IPS DF 6.9 (cell line): ENCODE results near the gene TCF7L1.

Experiments used
- DNase-seq: peaks from one replicate; pipeline ENCODE4 v3.0.0-alpha.2; 2013; ENCODE audit warnings: low read depth, low spot score
- H3K27ac ChIP-seq: one replicate; pipeline ENCODE4 v1.5.1; 2013; ENCODE audit warnings: low read length, control low read depth
- H3K27me3 ChIP-seq: 2 replicates; pipeline ENCODE4 v1.6.1; 2013; ENCODE audit warnings: mild to moderate bottlenecking, low read length; ENCODE audit not compliant: control insufficient read depth, insufficient read depth
- H3K36me3 ChIP-seq: 2 replicates; pipeline ENCODE4 v1.6.1; 2013; ENCODE audit warnings: low read length; ENCODE audit not compliant: control insufficient read depth, insufficient read depth
- H3K4me1 ChIP-seq: 2 replicates; pipeline ENCODE4 v1.6.1; 2013; ENCODE audit warnings: low read length; ENCODE audit not compliant: control insufficient read depth, insufficient read depth
- H3K4me3 ChIP-seq: 2 replicates; pipeline ENCODE4 v1.5.1; 2013; ENCODE audit warnings: mild to moderate bottlenecking, low read length
- H3K9me3 ChIP-seq: 2 replicates; pipeline ENCODE4 v1.6.1; 2013; ENCODE audit warnings: low read length, inconsistent platforms; ENCODE audit not compliant: control insufficient read depth, insufficient read depth
- WGBS: extraction: QIAGEN DNeasy Blood & Tissue Kit; methylation state at CpG from one replicate; pipeline ENCODE4 v1.1.7; 2013; ENCODE audit warnings: mixed read lengths, missing lambda C conversion rate; ENCODE audit not compliant: insufficient read length, insufficient coverage; 5-methylcytosine and 5-hydroxymethylcytosine counted together

TCF7L1 gene

GRCh38 chr2:85276571-85277118, 143.5 kb downstream of the TCF7L1 start:
- Histone ChIP-seq H3K27ac (no peak overlapping the region), H3K36me3 (no peaks in the 10 kb centered on the region), H3K4me1 (peaks cover 1% of the 10 kb centered on the region), H3K9me3 (no peaks in the 10 kb centered on the region), H3K4me3 (no peak overlapping the region), H3K27me3 (no peaks in the 10 kb centered on the region)
- DNase-seq, result no peak
- no CpG with 5 or more reads among the region's 14 CpGs for WGBS

DNA sequence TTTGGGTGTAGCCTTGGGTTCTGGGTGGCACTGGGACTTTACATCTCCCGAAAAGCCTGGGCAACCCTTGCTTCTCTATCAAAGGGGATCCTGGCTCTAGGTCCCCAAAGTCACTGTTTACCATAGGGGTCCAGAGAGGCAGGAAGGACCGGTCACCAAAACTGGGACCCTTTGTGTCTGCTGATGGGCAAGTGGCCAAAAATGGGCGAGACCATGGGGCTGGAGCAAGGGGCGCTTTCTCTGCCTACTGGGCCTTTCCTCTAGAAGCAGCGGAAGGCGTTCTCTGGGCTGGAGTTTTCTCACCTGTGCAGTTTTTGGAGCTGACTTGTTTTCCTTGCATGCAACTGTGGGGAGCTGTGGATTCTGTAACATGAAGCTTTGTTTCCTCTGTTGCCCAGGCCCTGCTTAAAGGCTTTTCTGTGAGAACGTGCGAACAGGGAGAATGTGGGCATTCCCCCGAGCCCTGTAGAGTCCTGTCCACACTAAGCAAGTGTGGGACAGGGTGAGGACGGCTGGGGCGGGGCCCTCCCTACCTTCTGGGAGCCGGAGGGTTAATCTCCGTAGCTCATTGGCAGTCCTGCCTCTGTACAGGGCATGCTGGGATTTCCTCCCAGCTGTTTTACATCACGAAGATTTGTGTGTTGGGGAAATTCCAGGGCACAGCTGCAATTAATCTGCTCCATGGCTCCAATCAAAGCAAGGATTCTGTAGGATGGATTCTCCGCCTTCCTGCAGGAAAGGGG, 144.4 kb downstream of the TCF7L1 start:
- no CpG with 5 or more reads among the region's 15 CpGs for WGBS
- no peaks in the 10 kb centered on the region for H3K36me3 ChIP-seq
- H3K27ac ChIP-seq, result no peak overlapping the region
- H3K9me3 ChIP-seq, result no peaks in the 10 kb centered on the region
- H3K4me1 ChIP-seq, result peaks cover 1% of the 10 kb centered on the region
- no peaks in the 10 kb centered on the region for H3K27me3 ChIP-seq
- H3K4me3 ChIP-seq, result no peak overlapping the region
- DNase-seq, result no peak

DNA sequence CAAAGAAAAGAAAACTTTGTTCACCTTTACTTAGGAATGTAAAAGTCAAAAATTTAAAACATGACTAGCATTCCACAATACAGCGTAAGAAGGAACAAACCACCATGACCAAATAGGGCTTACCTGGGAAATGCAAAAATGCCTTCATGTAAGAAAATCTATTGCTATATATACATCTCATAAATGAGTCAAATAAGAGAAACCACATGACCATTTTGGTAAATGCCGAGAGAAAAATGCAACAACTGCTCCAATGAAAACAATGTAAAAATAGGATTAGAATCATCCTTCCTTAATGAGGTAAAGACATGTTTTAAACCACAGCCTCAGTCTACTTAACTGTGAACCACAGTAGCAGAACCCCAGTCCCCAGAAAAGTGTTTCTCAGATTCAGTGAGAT, 145.2 kb downstream of the TCF7L1 start:
- Histone ChIP-seq H3K27me3 (no peaks in the 10 kb centered on the region), H3K36me3 (no peaks in the 10 kb centered on the region), H3K9me3 (no peaks in the 10 kb centered on the region), H3K27ac (no peak overlapping the region), H3K4me3 (no peak overlapping the region), H3K4me1 (peaks cover 1% of the 10 kb centered on the region)
- no CpG with 5 or more reads among the region's 2 CpGs for WGBS
- DNase-seq, result no peak

GRCh38 chr2:85281553-85281952, 148.4 kb downstream of the TCF7L1 start:
- no peak overlapping the region for H3K4me3 ChIP-seq
- no peak overlapping the region for H3K27ac ChIP-seq
- peaks cover 1% of the 10 kb centered on the region for H3K4me1 ChIP-seq
- WGBS, result no CpG with 5 or more reads among the region's 6 CpGs
- no peak for DNase-seq
- H3K9me3 ChIP-seq, result no peaks in the 10 kb centered on the region
- H3K36me3 ChIP-seq, result no peaks in the 10 kb centered on the region
- no peaks in the 10 kb centered on the region for H3K27me3 ChIP-seq

DNA sequence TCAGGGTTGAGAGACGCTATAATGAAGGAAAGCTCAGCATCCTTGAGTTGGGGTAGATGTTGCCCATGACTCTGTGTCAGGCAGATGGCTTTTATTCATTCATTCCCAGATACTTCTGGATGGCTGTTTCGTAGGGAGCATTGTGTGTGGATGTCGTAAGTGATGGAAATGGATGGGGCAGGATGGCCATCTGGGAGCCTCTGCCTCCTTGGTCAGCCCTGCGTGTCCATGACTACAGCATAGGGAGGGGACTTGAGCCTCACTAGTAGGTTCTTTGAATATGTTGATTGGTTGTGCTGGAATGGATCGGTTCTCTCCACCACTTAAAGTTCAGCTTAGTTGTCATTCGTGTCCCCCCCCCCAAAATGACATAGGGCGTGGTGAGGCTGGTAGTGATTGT, 149.7 kb downstream of the TCF7L1 start:
- Histone ChIP-seq H3K4me3 (no peak overlapping the region), H3K27ac (no peak overlapping the region), H3K4me1 (peaks cover 1% of the 10 kb centered on the region; the same call in 1 of the 2 replicates), H3K36me3 (no peaks in the 10 kb centered on the region), H3K9me3 (no peaks in the 10 kb centered on the region), H3K27me3 (no peaks in the 10 kb centered on the region)
- WGBS, result no CpG with 5 or more reads among the region's 7 CpGs
- no peak for DNase-seq

- Histone ChIP-seq H3K27me3 (no peaks in the 10 kb centered on the region), H3K27ac (no peak overlapping the region), H3K36me3 (no peaks in the 10 kb centered on the region), H3K4me1 (peaks cover 1% of the 10 kb centered on the region; the same call in 1 of the 2 replicates), H3K9me3 (no peaks in the 10 kb centered on the region), H3K4me3 (no peak overlapping the region)
- WGBS, result no CpG with 5 or more reads among the region's 8 CpGs
- DNase-seq, result no peak
Measured at GRCh38 chr2:85283641-85284040, 150.4 kb downstream of the TCF7L1 start.

DNA sequence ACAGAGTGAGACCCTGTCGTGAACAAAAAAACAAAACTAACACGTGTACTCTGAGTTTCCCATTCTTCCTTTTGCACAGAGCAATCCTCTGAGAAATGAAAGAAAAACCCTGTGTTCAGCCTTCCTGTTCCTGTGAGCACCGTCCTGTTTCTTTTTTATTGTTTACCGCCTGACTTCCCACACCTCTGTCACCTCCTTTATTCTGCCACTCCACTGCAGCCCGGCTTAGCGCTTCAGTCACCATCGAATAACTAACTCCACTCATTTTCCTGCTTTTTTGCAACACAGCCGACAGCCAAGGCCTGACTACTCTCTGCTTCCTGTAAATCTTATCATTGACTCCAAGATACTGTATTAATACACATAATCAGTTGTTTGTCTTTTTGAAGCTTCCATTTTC, 153.7 kb downstream of the TCF7L1 start:
- Histone ChIP-seq H3K36me3 (no peaks in the 10 kb centered on the region), H3K4me3 (no peak overlapping the region)
- WGBS, result no CpG with 5 or more reads among the region's 8 CpGs

DNA sequence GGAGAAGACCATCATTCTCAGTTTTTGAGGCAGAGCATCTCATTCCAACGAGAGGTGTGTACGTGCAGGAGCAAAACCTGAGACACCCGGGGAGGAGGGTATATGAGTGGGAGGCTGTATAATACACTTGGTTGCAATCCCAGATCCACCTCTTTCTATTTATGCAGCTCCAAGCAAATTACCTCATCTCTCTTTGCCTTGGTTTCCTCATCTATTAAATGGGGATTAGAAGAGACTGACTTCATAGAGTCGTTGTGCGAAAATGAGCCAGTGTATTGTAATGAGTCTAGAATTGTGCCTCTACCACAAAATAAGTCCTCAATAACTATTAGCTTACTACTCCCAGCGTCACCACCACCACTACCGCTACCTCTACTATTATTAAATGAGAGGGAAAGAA, 154.5 kb downstream of the TCF7L1 start:
- DNase-seq, result no peak
- no CpG with 5 or more reads among the region's 7 CpGs for WGBS
- Histone ChIP-seq H3K4me1 (no peaks in the 10 kb centered on the region), H3K36me3 (no peaks in the 10 kb centered on the region), H3K9me3 (no peaks in the 10 kb centered on the region), H3K4me3 (no peak overlapping the region), H3K27me3 (no peaks in the 10 kb centered on the region), H3K27ac (no peak overlapping the region)

More for the DNA sequence above, 153.7 kb downstream of the TCF7L1 start:
- no peak for DNase-seq
- Histone ChIP-seq H3K4me1 (no peaks in the 10 kb centered on the region), H3K27ac (no peak overlapping the region), H3K27me3 (no peaks in the 10 kb centered on the region), H3K9me3 (no peaks in the 10 kb centered on the region)

DNA sequence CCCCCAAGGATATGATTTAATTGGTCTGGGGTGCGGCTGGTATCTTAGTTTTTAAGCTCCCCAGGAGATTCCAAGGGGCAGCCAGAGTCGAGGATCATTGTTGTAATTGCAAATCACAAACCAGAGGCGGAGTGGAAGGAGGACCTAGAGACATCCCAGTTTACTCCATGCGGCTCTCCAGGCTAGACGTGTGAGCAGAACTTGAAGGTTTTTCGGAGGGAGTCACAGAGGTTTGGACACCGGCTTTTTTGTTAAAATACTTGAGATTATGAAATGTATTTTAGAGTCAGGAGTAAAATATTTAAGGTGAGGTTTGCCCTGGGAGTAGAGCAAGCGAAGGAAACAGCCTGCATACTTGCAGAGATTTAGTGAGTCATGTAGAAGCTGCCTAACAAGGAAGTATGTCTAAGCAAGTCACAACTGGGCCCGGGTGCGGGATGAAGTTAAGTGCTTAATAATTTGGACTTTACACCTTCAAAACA, 155.1 kb downstream of the TCF7L1 start:
- H3K36me3 ChIP-seq, result no peaks in the 10 kb centered on the region
- no peaks in the 10 kb centered on the region for H3K4me1 ChIP-seq
- no CpG with 5 or more reads among the region's 10 CpGs for WGBS
- H3K27ac ChIP-seq, result no peak overlapping the region
- H3K9me3 ChIP-seq, result no peaks in the 10 kb centered on the region
- no peak for DNase-seq
- H3K4me3 ChIP-seq, result no peak overlapping the region
- H3K27me3 ChIP-seq, result no peaks in the 10 kb centered on the region

DNA sequence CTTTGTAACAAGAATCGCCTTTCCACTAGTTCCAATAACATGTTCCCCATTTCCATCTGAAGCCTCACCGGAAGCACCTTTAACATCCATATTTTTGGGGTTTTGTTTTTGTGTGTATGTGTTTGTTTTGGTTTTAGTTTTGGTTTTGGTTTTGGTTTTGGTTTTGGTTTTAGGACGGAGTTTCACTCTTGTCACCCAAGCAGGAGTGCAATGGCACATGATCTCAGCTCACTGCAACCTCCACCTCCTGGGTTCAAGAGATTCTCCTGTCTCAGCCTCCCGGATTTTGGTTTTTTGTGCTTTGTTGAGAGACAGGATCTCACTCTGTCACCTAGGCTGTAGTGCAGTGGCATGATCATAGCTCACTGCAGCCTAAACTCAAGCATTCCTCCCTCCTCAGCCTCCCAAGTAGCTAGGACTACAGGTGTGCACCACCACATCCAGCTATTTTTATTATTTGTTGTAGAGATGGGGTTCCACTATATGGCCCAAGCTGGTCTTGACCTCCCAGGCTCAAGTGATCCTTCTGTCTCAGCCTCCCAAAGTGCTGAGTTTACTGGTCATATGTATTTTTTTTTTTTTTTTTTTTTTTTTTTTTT, 158.3 kb downstream of the TCF7L1 start:
- DNase-seq, result no peak
- H3K4me3 ChIP-seq, result no peak overlapping the region
- WGBS, result 100% methylated on average over 1 of the region's 4 CpGs
- no peaks in the 10 kb centered on the region for H3K27me3 ChIP-seq
- H3K9me3 ChIP-seq, result no peaks in the 10 kb centered on the region
- no peaks in the 10 kb centered on the region for H3K36me3 ChIP-seq
- no peak overlapping the region for H3K27ac ChIP-seq
- peaks cover 2% of the 10 kb centered on the region; the same call in 1 of the 2 replicates for H3K4me1 ChIP-seq
